ENCODE results near the gene SP110. TPM values are rescaled to one million over a fixed set of nuclear protein-coding genes. Genes with fewer than 3 reads are reported as not detected.

The SP110 gene
- 7.6 and 12.9 TPM in 2 replicates for total RNA-seq

DNA sequence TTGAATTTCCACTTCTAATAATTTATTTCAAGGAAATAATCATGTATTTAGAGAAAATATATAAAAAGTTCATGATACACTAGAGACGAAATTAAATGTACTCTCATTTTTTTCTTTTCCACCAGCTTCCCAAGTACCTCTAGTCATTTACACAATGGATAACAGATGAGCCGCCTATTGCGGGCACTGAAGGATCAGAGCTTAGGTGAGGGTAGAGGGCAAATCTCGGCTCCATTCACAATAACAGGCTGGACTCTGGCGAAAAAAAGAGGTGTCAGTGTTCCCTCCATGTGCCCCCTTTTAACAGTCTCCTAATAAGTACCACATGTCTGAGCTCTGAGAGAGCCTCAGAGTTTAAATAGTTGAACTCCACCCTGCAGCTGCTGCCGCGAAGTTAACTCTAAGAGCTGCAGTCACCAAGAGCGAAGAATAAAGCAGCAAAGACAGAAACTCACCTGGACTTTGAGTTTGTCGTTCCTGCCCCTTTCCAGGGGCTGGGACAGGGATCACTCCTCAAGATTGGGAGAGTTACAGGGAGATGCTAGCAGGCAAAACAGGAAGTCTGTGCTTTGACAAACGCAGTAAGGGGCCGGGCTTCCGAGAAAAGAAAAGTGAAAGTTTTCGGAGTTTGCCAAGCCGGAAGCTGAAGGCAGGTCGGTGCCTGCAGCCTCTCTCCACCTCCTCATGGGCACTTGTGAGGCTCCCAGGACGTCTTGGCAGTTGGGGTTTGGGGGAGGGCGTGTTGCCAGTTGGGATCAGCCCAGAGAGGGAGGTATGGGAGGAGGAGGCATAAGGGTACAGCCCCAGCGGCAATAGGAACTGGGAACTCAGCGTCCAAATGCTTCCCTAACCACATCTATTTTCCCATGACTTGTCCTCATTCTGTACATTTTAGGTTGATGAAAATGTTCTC is at the start of gene SP110:
SP110 (minus strand) TSS at position 566 of the 913 bp plus-strand sequence. CDS start 3,057 bp downstream, outside the sequence.

DNA sequence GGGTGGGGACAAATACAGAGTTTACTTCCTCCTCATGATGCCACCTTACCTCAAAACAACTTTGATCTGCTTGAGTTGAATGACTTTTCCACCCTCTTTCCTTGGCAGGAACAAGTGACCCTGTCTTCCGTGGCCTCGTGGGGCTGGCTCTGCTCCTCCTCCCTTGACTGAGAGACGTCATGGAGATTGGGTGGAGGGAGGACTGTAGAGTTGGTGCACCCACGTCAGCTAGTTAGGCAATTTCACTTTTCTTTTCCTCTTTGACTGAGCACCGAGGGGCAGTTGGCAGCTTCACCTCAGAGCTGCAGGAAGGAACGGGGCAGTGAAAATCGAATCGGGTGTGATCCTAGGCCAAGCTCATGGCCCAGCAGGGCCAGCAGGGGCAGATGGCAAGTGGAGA is 5.7 kb upstream of the SP110 start, which contains the start of gene SP140:
SP140 (plus strand) TSS at position 251 of the 400 bp plus-strand sequence; CDS start at position 360, 109 bp downstream.

Other genes with a start within 250 kb of the SP110 start
- gene SLC16A14, start 151.1 kb downstream of the SP110 start, total RNA-seq = under 0.01 and 0.23 TPM in 2 replicates
- gene SP140, start 5.8 kb upstream of the SP110 start, total RNA-seq = not detected in 2 replicates
- 6.5 and 10.6 TPM in 2 replicates for gene SP140L, start 107.2 kb upstream of the SP110 start, total RNA-seq
- 54.6 and 66.1 TPM in 2 replicates for gene SP100, start 196.2 kb upstream of the SP110 start, total RNA-seq